GM12865 (cell line): Measurements from ENCODE around the gene LTV1.

Experiments used
- DNase-seq: peaks from one replicate; pipeline ENCODE4 v3.0.0; 2010; ENCODE audit warnings: low read depth
- H3K4me3 ChIP-seq: 2 replicates; pipeline ENCODE4 v1.5.1; 2011; ENCODE audit warnings: mild to moderate bottlenecking, low read depth, low read length, control low read depth
- TF ChIP-seq, protein P1 (sequence below): IDR thresholded peaks from 2 replicates; pipeline ENCODE4 v1.5.1; 2011; ENCODE audit warnings: low read length, control low read depth, low read depth, inconsistent platforms; ENCODE audit not compliant: insufficient read depth; ENCODE audit errors: missing control alignments

LTV1 gene

DNA sequence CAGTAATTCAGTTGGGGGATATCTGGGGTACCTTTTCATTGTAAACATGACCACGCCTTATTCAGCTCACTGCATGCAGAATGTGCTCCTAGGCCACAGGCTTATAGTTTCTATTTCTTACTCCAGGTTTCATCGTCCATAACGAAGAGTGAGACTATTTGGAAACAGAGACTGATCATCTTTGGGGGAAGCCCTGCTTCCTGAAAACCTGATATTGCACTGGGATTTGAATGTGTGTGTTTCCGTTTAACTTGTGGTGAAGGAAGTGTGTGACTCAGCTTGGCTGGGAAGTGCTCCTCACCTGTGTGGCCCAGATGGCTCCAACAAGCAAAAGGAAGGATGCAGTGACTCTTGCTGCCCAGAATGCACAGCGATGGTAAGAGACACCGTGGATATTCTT is 19.6 kb upstream of the LTV1 start:
- no peak overlapping the region for H3K4me3 ChIP-seq
- TF ChIP-seq, protein P1, sequence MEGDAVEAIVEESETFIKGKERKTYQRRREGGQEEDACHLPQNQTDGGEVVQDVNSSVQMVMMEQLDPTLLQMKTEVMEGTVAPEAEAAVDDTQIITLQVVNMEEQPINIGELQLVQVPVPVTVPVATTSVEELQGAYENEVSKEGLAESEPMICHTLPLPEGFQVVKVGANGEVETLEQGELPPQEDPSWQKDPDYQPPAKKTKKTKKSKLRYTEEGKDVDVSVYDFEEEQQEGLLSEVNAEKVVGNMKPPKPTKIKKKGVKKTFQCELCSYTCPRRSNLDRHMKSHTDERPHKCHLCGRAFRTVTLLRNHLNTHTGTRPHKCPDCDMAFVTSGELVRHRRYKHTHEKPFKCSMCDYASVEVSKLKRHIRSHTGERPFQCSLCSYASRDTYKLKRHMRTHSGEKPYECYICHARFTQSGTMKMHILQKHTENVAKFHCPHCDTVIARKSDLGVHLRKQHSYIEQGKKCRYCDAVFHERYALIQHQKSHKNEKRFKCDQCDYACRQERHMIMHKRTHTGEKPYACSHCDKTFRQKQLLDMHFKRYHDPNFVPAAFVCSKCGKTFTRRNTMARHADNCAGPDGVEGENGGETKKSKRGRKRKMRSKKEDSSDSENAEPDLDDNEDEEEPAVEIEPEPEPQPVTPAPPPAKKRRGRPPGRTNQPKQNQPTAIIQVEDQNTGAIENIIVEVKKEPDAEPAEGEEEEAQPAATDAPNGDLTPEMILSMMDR: no peak
- no peak for DNase-seq

DNA sequence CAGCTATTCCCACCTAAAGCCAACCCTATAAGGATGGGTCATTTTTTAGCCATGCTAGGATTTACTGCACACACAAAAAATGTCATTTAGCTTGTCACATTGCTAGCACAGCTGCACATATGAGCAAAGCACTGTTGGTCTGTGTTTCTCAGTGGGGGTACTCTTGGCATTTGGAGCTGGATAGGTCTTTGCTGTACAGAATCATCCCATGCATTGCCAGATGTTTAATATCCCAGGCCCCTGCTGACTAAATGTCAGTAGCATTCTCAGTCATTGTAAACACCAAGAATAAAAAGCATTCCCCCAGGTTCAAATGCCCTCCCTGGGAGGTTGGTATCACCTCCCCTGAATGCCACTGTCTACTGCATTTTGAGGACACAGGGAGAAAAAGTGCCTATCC is 14.6 kb upstream of the LTV1 start:
- H3K4me3 ChIP-seq: no peak overlapping the region
- DNase-seq: no peak
- TF ChIP-seq, protein P1: no peak

DNA sequence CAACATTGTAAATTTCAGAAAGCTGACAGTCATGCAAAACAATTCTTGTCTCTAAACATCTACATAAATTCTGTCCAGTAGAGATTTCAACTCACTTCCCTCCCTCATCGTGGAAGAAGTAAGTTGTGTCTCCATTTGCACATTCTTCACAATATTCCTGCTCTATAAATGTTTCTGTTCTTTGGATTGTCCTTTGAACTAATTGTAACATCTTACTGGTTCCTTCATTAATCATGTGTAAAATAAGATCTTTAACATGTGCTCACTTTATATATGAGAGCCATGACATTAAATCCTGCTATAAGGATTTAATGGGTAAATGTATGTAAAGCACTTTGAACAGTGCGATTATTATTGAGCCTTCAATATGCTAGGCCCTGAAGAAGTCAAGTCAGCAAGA is 7.0 kb upstream of the LTV1 start:
- TF ChIP-seq, protein P1: no peak
- no peak overlapping the region for H3K4me3 ChIP-seq
- DNase-seq: no peak

DNA sequence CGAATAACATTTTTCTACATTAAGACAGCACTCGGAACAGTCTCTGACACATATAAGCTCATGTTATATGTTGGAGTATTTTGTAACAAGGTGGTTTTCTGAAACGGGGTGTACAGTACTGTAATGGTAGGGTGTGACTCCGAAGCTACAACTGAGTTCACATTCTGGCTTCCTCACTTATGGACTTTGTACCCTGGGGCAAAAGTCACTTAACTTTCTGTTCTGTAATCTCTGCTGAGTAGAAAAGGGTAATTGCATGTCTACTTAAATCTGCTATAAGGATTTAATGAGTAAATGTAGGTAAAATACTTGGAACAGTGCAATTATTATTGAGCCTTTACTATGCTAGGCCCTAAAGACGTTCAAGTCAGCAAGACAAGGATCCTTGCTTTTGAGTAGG is 4.7 kb upstream of the LTV1 start:
- no peak for DNase-seq

DNA sequence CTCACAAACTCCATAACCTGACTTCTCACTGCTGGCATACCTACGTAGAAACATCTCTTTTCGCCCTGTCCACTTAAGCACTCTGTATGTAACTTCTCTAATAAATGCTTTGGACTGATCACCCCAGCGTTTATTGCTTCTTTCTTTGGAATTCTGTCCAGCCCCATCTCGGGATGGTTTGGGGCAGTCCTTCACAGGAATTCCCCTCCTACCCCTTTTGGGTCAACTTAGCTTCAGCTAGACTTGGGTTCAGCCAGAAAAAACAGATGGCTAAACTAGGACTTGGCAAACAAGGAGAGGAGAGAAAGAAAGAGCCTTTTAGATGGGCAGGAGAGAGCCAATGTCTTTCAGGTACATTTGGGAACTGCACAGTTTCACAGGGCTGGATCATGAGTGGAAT is 3.9 kb upstream of the LTV1 start:
- TF ChIP-seq, protein P1: no peak
- H3K4me3 ChIP-seq: no peak overlapping the region
- DNase-seq: no peak

More for the DNA sequence above, 4.7 kb upstream of the LTV1 start:
- no peak overlapping the region for H3K4me3 ChIP-seq
- TF ChIP-seq, protein P1: no peak

DNA sequence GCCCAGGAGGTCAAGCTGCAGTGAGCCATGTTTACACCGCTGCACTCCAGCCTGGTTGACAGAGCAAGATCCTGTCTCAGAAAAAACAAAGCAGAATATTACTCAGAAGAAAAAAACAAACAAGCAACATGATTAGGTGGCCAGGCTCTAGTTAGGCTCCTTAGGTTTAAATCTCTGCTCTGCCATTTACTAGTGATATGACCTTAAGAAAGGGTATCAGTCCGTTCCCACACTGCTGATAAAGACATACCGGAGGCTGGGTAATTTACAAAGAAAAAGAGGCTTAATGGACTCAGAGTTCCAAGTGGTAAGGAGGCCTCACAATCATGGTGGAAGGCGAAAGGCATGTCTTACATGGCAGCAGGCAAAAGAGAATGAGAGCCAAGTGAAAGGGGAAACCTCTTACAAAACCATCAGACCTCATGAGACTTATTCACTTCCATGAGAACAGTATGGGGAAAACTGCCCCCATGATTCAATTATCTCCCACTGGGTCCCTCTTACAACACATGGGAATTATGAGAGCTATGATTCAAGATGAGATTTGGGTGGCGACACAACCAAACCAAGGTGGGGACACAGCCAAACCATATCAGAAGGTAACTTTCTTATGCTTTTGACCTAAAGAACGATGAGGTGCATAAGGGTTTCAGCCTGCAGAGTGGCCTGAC is 2.4 kb upstream of the LTV1 start:
- DNase-seq: no peak
- no peak overlapping the region for H3K4me3 ChIP-seq
- TF ChIP-seq, protein P1: no peak

DNA sequence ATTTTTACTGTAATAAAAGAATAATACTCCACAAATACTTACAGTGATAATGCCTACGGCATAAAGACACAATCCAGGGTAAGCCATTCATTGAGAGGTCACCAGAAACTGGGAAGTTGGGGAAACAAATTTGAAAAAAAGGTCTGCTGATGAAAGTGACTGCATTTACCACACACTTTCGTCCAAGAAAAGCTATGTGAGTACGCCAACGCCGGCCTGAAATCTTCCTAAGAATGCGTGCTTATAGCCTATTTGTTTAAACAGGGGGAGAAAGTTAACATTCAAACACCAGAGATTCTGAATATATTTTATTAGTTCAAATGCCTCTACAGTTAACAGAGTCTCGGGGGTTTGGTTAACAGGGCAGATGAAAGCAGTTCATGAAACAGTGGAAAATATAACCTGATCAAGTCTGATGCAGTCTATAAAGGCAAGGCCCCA is 657 bp upstream of the LTV1 start:
- H3K4me3 ChIP-seq: peak overlapping the region; percentile 88
- TF ChIP-seq, protein P1: no peak
- DNase-seq: no peak
